PC-3 (cell line): ENCODE measurements around the gene KRT1.

Experiments
- EZH2 ChIP-seq: fragments of 300-600 bp; sonication (generic); IDR thresholded peaks from one replicate; pipeline ENCODE4 v1.6.1; 2017; ENCODE audit warnings: antibody characterized with exemption, mild to moderate bottlenecking, low read length; ENCODE audit not compliant: unreplicated experiment
- TF ChIP-seq, protein P1 (sequence below): fragments of 300-600 bp; sonication (generic); conservative IDR thresholded peaks from 2 replicates; pipeline ENCODE4 v1.5.1; 2017; ENCODE audit warnings: antibody characterized with exemption, low read depth, mild to moderate bottlenecking, low read length

DNA sequence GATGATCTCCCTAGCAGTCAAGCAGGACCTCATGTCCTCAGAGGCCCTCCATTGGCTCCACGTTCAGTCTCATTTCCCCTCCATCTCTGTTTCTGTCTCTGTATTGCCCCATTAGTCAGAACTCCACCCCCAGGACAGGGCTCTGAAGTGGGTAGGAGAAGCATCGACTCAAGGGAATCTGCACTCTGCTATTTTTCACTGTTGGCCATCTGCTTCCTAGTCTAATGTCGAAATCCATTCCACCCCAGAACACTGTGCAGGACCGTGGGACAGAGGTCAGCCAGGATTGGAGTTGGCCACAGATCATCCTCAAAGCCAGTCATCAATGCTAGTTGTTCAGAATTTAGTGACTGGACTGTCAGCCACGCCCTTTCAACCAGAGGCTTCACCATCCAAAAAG is 13.1 kb upstream of the KRT1 start:
- TF ChIP-seq, protein P1, sequence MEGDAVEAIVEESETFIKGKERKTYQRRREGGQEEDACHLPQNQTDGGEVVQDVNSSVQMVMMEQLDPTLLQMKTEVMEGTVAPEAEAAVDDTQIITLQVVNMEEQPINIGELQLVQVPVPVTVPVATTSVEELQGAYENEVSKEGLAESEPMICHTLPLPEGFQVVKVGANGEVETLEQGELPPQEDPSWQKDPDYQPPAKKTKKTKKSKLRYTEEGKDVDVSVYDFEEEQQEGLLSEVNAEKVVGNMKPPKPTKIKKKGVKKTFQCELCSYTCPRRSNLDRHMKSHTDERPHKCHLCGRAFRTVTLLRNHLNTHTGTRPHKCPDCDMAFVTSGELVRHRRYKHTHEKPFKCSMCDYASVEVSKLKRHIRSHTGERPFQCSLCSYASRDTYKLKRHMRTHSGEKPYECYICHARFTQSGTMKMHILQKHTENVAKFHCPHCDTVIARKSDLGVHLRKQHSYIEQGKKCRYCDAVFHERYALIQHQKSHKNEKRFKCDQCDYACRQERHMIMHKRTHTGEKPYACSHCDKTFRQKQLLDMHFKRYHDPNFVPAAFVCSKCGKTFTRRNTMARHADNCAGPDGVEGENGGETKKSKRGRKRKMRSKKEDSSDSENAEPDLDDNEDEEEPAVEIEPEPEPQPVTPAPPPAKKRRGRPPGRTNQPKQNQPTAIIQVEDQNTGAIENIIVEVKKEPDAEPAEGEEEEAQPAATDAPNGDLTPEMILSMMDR = no peak
- no peak for TF ChIP-seq EZH2
